Eye (tissue), 1 donor: ENCODE data around the gene AMBP.
A peak's percentile ranks its signal among the peaks of the same experiment; 100 is the strongest.

Experiments used
- DNase-seq: peaks from one replicate; pipeline ENCODE4 v3.0.0-alpha.2; 2015

Gene AMBP

DNA sequence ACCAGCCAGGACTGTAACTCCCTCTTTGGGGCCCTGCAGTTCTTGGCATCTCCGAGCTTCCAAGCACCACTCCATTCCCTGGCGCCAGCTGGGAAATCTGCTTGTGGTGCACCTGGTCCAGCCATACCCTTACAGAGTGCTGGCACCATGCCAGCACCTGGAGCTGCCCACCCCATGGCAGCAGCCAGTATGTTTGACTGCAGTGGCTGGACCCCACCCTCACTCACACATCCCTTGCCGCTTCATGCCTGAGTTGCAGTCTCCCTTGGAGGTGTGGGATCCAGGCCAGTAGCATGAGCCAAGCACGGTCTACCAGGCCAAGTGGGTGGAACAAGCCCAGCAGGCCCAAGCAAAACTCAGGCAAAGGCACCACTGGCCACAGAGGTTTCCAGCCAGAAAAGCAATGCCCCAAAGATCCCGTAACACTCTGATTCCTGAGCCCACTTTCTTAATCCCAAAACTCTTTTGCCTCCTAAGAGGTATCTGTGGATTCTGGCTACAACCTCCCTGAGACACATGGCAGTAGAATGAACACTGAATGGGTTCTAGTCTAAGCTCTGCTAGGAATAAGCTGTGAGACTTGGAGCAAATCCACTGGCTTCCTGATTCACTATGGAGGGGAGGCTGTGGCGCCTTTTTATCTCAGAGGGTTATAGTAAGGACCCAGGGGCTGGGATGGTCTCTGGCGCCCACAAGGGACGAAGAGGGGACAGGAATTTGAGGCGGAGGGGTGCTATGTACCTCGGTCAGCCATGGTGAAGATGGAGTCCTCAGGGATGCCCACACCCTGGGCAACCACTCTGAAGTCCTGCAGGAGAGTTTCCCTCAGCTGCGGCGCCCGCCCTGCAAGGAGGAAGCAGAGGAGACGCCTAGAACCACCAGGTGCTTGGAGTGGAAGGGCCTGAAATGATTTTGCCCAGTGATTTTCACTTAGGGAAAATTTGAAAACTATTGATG is 5.6 kb downstream of the AMBP start:
- DNase-seq, result no peak

GRCh38 chr9:114071197-114071795 is 6.8 kb downstream of the AMBP start:
- DNase-seq, result no peak

- no peak for DNase-seq
Observed at GRCh38 chr9:114070188-114071103, 7.7 kb downstream of the AMBP start.

GRCh38 chr9:114069476-114070187 is 8.5 kb downstream of the AMBP start:
- no peak for DNase-seq

GRCh38 chr9:114065304-114065703 is 12.8 kb downstream of the AMBP start:
- DNase-seq, result no peak

DNA sequence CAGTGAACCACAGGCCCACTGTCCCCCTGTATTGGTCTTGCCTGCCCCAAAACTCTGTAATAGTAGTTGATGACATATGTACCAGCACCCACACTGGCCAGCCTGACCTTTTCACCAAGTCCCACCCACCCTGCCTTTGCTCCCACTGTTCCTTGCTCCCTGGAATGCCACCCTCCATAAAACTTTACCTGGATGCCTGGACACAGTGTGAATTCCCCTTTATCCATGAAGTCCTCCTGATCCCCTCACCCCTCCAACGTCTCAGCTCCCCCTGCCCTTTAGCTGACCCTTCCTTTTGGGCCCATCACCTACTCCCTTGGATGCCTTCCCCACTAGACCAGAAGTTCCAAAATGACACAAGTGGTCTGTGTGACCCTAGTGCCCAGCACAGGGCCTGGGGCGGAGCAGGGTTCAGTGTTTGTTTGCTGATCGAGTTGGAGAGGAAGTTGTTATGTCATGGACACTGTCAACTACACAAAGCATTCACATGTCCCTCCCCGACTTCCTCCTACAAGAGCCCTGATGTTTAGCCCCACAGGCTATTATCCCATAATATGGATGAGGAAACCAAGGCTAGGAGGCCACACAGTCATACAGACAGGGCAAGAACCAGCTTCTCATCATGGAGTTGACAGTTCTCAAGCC is 16.1 kb downstream of the AMBP start:
- DNase-seq, result no peak

GRCh38 chr9:114061292-114061691 is 16.8 kb downstream of the AMBP start:
- DNase-seq, result no peak

GRCh38 chr9:114060711-114061110 is 17.4 kb downstream of the AMBP start:
- no peak for DNase-seq

- DNase-seq, result no peak
Observed at GRCh38 chr9:114060070-114060469, 18.0 kb downstream of the AMBP start.

DNA sequence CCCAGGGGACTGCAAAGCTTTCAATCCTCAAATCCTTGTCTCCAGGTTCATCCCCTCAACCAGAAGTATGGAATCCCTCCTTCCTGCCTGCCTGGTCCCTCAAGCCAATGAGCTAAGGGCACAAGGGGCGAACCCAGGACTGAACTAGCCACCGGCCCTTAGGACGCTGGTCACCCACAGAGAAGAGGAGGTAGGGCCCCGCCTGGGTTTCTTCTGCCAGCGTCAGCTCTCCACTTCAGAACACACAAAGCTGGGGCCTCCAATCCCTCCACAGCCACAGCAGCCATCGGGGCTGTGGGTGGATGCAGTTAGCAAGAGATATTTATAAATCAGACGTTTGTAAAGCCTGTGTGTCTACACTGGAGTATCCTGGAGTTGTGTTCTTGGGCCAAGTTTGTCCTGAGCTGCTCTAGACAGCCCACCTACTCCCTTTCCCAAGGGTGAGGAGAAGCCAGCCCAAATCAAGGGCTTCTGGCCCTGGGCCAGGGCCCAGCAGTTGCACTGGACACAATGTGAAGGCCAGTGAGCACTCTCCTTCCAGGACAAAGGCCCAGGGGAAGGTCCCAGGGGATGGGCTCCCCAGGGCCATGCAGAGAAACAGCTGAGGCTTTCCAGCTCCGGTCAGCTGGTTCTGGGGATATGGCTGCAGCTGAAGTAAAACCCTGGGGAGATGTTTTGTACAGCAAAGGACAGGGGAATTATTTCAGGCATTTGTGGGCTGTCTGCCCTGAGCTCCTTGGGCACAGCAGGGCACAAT is 18.9 kb downstream of the AMBP start:
- DNase-seq, result peak; percentile 46

GRCh38 chr9:114058688-114059046 is 19.4 kb downstream of the AMBP start:
- DNase-seq, result no peak

- no peak for DNase-seq
Observed at GRCh38 chr9:114057161-114057885, 20.8 kb downstream of the AMBP start.

GRCh38 chr9:114056527-114056926 is 21.6 kb downstream of the AMBP start:
- DNase-seq, result no peak

GRCh38 chr9:114055894-114056293 is 22.2 kb downstream of the AMBP start:
- no peak for DNase-seq

- DNase-seq, result no peak
Observed at GRCh38 chr9:114055061-114055460, 23.0 kb downstream of the AMBP start.

- DNase-seq, result no peak
Observed at GRCh38 chr9:114054191-114054690, 23.9 kb downstream of the AMBP start.

DNA sequence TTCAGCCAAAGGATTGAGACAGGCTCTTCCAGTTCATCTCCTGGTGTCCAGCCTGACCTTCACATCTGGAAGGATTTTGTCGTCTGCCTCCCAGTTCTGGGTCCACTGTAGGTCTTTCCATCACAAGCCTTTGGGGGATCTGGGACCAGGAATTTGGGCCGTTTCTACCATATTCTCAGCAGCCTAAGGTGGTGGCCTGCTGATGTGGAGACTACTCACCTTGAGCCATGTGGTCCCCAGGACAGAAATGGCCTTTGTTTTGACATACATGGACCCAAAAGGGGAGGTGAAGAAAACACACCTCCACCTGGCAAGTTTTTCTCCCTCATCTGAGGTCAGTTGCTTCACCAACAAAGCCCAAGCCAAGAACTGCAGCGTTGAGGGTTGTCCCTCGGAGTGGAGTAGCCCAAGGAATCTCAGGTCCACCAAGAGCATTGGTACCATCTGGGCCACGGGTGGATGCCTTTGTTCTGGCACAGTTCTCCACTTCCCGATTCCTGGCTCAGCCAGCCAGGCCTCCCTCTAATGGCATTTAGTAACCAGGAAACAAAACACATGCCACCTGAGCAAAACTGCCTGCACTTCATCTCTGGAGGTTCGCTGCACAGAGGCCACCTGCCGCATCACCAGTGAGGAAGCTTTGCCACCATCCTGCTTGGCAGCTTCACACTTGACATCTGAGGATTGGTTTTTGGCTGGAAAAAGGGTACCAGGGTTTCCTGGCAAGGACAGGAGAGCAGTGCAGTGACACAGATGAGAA is 24.7 kb downstream of the AMBP start:
- DNase-seq, result no peak

DNA sequence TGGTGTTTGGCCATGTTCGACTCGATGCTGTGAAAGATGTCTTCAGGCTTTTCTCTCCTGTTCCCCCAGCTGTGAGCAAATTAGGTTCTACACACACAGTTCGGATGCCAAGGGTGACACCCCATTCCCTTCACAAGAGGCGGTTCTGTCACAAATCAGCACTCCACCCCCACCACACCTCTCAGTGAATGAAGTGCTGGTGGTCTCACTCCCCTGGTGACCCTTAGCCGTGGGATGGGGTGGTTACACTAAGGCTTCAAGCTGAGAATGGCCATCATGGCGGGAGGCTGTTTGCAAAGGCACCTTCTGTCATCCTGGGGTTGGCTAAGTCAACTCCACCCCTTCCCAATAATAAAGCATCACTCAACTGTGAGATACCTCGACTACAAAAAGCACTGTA is 26.4 kb downstream of the AMBP start:
- DNase-seq, result no peak

GRCh38 chr9:114051281-114051680 is 26.8 kb downstream of the AMBP start:
- DNase-seq, result no peak

DNA sequence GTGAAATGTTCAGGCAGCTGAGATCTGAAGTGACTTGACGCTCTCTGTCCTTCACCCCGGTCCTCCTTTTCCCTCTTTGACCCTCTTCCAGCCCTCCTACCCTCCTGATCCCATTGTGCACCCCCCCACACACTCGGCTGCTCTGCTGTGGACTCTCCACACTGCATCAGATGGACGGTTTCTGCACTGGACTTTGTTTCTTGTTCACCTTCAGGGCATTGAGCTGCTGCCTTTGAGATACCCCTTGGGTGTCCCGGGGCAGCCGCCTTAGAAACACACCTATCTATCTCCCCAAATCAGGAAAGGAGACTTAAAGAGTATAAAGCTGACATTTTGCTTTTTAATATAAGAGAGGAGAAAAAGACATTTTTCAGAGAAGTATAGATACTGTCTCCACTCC is 27.5 kb downstream of the AMBP start:
- DNase-seq, result no peak
